B cell (primary cell): ENCODE data around the gene BNIP2. TPM values are rescaled to one million over a fixed set of nuclear protein-coding genes. Genes with fewer than 3 reads are reported as not detected.

Source experiments
- ATAC-seq: fragments of 200-7000 bp; cut with Tn5 transposase; one replicate; pipeline ENCODE4 v1.10.0; 2021; ENCODE audit warnings: low read depth, mild to moderate bottlenecking, moderate number of reproducible peaks, moderate library complexity
- CTCF ChIA-PET: fragments of 350-600 bp; sonication (Branson Sonifier 250); formaldehyde crosslinking; loops from one replicate; lab custom pipeline; 2021; ENCODE audit warnings: antibody characterized with exemption, inconsistent platforms; lab: Charles Lee
- POLR2A ChIA-PET: fragments of 350-600 bp; sonication (Branson Sonifier 250); formaldehyde crosslinking; loops from one replicate; lab custom pipeline; 2021; ENCODE audit warnings: antibody characterized with exemption; lab: Charles Lee
- DNase-seq: peaks from one replicate; pipeline ENCODE4 v3.0.0; 2013
- H2AFZ ChIP-seq: 2 replicates; pipeline ENCODE4 v1.6.1; 2012; ENCODE audit warnings: mild to moderate bottlenecking, low read depth, low read length; ENCODE audit not compliant: insufficient read depth, poor library complexity, severe bottlenecking
- H3K27ac ChIP-seq, 2 donors: 1 replicate in 1 of 2; 2 replicates in 1 of 2; pipeline ENCODE4 v1.5.1; 2012 to 2013; ENCODE audit warnings: low read length in 2 of 2, mild to moderate bottlenecking in 2 of 2, moderate library complexity in 1 of 2
- H3K27me3 ChIP-seq, 4 experiments: fragments of 200-600 bp in 1 of 4; sonication (generic) in 1 of 4; replicated peaks in 1 of 4; 1 replicate in 2 of 4; 2 replicates in 2 of 4; pipeline versions ENCODE4 v1.6.1 to v1.7.0; 2013 to 2016; ENCODE audit warnings: low read length in 3 of 4, mild to moderate bottlenecking in 2 of 4, mixed read lengths in 1 of 4, moderate library complexity in 1 of 4; ENCODE audit not compliant: insufficient read depth in 4 of 4, control insufficient read depth in 3 of 4; ENCODE audit errors: control extremely low read depth in 1 of 4
- H3K36me3 ChIP-seq, 2 experiments: replicated peaks in 1 of 2; 1 replicate in 1 of 2; 2 replicates in 1 of 2; pipeline versions ENCODE4 v1.6.1 to v1.7.1; 2013; ENCODE audit warnings: low read length in 1 of 2; ENCODE audit not compliant: insufficient read depth in 2 of 2, control insufficient read depth in 1 of 2; ENCODE audit errors: control extremely low read depth in 1 of 2, extremely low read depth in 1 of 2
- H3K4me1 ChIP-seq, 2 donors: fragments of 200-600 bp in 1 of 2; sonication (generic) in 1 of 2; 1 replicate in 1 of 2; 2 replicates in 1 of 2; pipeline versions ENCODE4 v1.5.1 to v1.6.1; 2013 to 2017; ENCODE audit warnings: low read length in 2 of 2; ENCODE audit not compliant: control insufficient read depth in 2 of 2, insufficient read depth in 2 of 2
- H3K4me2 ChIP-seq: replicated peaks from 2 replicates; pipeline ENCODE3; 2012; ENCODE audit warnings: mild to moderate bottlenecking, low read depth, low read length; ENCODE audit not compliant: poor library complexity, severe bottlenecking
- H3K4me3 ChIP-seq, 5 experiments: fragments of 200-600 bp in 1 of 5; sonication (generic) in 1 of 5; 1 replicate in 3 of 5; 2 replicates in 2 of 5; pipeline versions ENCODE4 v1.5.1 to v1.7.0; 2011 to 2016; ENCODE audit warnings: low read length in 4 of 5, mild to moderate bottlenecking in 4 of 5, low read depth in 2 of 5, control low read depth in 1 of 5, moderate library complexity in 1 of 5; ENCODE audit not compliant: insufficient read depth in 1 of 5; ENCODE audit errors: control extremely low read depth in 1 of 5, extremely low read depth in 1 of 5
- H3K79me2 ChIP-seq: fragments of 200-600 bp; sonication (generic); one replicate; pipeline ENCODE4 v1.6.0; 2016; ENCODE audit warnings: low read length; ENCODE audit not compliant: control insufficient read depth, insufficient read depth
- H3K9ac ChIP-seq: fragments of 200-600 bp; sonication (generic); 2 replicates; pipeline ENCODE4 v1.6.1; 2017; ENCODE audit warnings: mild to moderate bottlenecking, low read length, moderate library complexity
- H3K9me3 ChIP-seq, 3 donors: one replicate each; pipeline versions ENCODE4 v1.6.1 to v1.7.1; 2013; ENCODE audit warnings: low read length in 2 of 3; ENCODE audit not compliant: control insufficient read depth in 2 of 3, insufficient read depth in 1 of 3; ENCODE audit errors: control extremely low read depth in 1 of 3
- H4K20me1 ChIP-seq: 2 replicates; pipeline ENCODE4 v1.6.0; 2012; ENCODE audit warnings: mild to moderate bottlenecking, low read length; ENCODE audit not compliant: insufficient read depth, control insufficient read depth, poor library complexity, severe bottlenecking
- H3K27ac Mint-ChIP-seq: one replicate; pipeline ENCODE4 v1.8.0; 2021; ENCODE audit warnings: mixed read lengths
- H3K27me3 Mint-ChIP-seq: one replicate; pipeline ENCODE4 v1.8.0; 2021; ENCODE audit warnings: mixed read lengths
- H3K4me1 Mint-ChIP-seq: one replicate; pipeline ENCODE4 v1.8.0; 2021; ENCODE audit warnings: mixed read lengths
- H3K4me3 Mint-ChIP-seq: one replicate; pipeline ENCODE4 v1.8.0; 2021; ENCODE audit warnings: mixed read lengths
- H3K9me3 Mint-ChIP-seq: one replicate; pipeline ENCODE4 v1.8.0; 2022; ENCODE audit warnings: mixed read lengths; ENCODE audit not compliant: insufficient read depth
- CTCF ChIP-seq: fragments of 200-600 bp; IDR thresholded peaks from one replicate; pipeline ENCODE4 v1.8.0; 2022; ENCODE audit warnings: antibody characterized with exemption, mild to moderate bottlenecking
- EZH2 ChIP-seq: IDR thresholded peaks from 2 replicates; pipeline ENCODE4 v1.6.1; 2012; ENCODE audit warnings: borderline replicate concordance, low read depth, mild to moderate bottlenecking, moderate library complexity, low read length; ENCODE audit not compliant: insufficient read depth, poor library complexity, severe bottlenecking
- WGBS: methylation state at CpG from one replicate; pipeline ENCODE4 v1.1.5; 2013; ENCODE audit warnings: missing lambda C conversion rate; ENCODE audit not compliant: insufficient coverage; 5-methylcytosine and 5-hydroxymethylcytosine counted together
- intact Hi-C: fragments of 100-400 bp; cut with micrococcal nuclease; formaldehyde crosslinking; loops from one replicate; pipeline ENCODE4 v1.10.0; 2022
- polyA plus RNA-seq: library from polyadenylated mRNA; depleted of rRNA; stranded (reverse); fragments of >200 nt; gene quantifications from 2 replicates; pipeline ENCODE4 v1.2.3, GENCODE V29; 2012
- total RNA-seq, 2 donors: library from RNA; stranded (reverse); fragments of 120-200 nt in 1 of 2; gene quantifications; 1 replicate in 1 of 2; 2 replicates in 1 of 2; pipeline versions ENCODE4 v1.2.3 to v1.2.4, GENCODE V29; 2013 to 2022

Gene BNIP2
- total and polyA plus RNA-seq, 2 donors (not counting 1 experiment from before 2014, with no cell fraction given) = 21.3 to 91.2 TPM

DNA sequence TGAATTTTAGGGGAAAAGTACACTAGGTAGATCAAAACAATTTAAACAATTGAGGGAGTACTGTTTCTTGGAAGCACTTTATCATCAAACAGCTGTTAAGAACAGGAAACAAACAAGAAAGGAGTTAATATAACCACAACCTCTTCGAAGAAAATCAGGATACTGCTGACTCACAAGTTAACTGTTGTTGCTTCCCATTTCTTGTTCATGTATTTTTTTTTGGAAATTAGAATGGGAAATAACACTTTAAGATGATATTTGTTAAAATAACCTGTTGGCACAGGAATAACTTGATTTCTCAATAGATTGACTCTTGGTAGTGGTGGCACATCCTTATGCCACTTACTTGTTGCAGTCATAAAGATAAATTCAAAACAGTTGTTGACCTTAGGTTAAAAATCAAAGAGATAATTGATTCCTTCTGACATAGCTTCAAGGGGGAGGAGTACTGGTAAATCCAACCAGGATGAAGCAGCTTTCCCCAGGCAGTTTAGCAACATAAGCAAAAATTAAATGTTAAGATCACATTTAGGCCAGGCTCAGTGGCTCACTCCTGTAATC lies 3.3 kb downstream of the BNIP2 start:
- intact Hi-C loops = loop anchor here (1.0 to 5.0 kb wide), 3 partner anchors 29 to 914 kb away; partner anchors contain the start of genes GTF2A2 and MINDY2

More for the DNA sequence above, 3.3 kb downstream of the BNIP2 start:
- Histone ChIP-seq H3K9ac (peak overlapping the region; percentile 57), H4K20me1 (peaks cover 49% of the 10 kb centered on the region), H3K4me1 (peaks cover 42 to 45% of the 10 kb centered on the region in 2 donors), H2AFZ (no peak overlapping the region), H3K4me2 (peak overlapping the region; percentile 85), H3K27me3 (no peaks in the 10 kb centered on the region), H3K4me3 (peak overlapping the region in 4 of 5 experiments; percentile 21 to 89 (median 48)), H3K9me3 (no peaks in the 10 kb centered on the region), H3K27ac (peak overlapping the region; percentile 51 to 98), H3K79me2 (peaks cover 82% of the 10 kb centered on the region), H3K36me3 (peaks cover 4 to 22% of the 10 kb centered on the region in 2 experiments)
- ATAC-seq (no peak), DNase-seq (peak; percentile 12)
- POLR2A ChIA-PET = no interaction called here
- no peaks in the 10 kb centered on the region for H3K9me3 Mint-ChIP-seq
- peak overlapping the region; percentile 93 for H3K27ac Mint-ChIP-seq
- TF ChIP-seq CTCF (no peak), EZH2 (no peak)
- no peaks in the 10 kb centered on the region for H3K27me3 Mint-ChIP-seq
- H3K4me3 Mint-ChIP-seq = peak overlapping the region; percentile 86
- WGBS = no CpG with 5 or more reads among the region's 1 CpG
- H3K4me1 Mint-ChIP-seq = peaks cover 49% of the 10 kb centered on the region
- CTCF ChIA-PET = interaction anchor here (0.6 to 1.0 kb wide), 3 partner anchors 28 to 153 kb away, joined by 3 to 5 read pairs (median 4); partner anchors contain the start of gene GTF2A2
